GM21717 (cell line): ENCODE measurements around the gene WDR3.

Experiments used
- ATAC-seq: cut with Tn5 transposase; IDR thresholded peaks from one replicate; pipeline ENCODE4 v1.9.1; 2021; ENCODE audit warnings: mild to moderate bottlenecking, moderate library complexity; ENCODE audit not compliant: unreplicated experiment

WDR3 gene

GRCh38 chr1:117942293-117942692 is 12.8 kb downstream of the WDR3 start:
- ATAC-seq = no peak

- ATAC-seq = no peak
These were observed 22.8 kb downstream of the WDR3 start for GRCh38 chr1:117952386-117952785.

GRCh38 chr1:117959364-117959763 is 29.8 kb downstream of the WDR3 start:
- ATAC-seq = no peak

- ATAC-seq = no peak
These were observed 34.9 kb downstream of the WDR3 start for GRCh38 chr1:117964290-117965038.

GRCh38 chr1:117967477-117967876 is 37.9 kb downstream of the WDR3 start:
- no peak for ATAC-seq

GRCh38 chr1:117967881-117968280 is 38.3 kb downstream of the WDR3 start:
- ATAC-seq = no peak

- ATAC-seq = no peak
These were observed 40.7 kb downstream of the WDR3 start for GRCh38 chr1:117970252-117970651.

- ATAC-seq = no peak
These were observed 42.2 kb downstream of the WDR3 start for GRCh38 chr1:117971777-117972176.

GRCh38 chr1:117976381-117976780 is 46.8 kb downstream of the WDR3 start:
- ATAC-seq = no peak

- no peak for ATAC-seq
These were observed 52.1 kb downstream of the WDR3 start for GRCh38 chr1:117981455-117982192.

GRCh38 chr1:117985239-117985638 is 55.7 kb downstream of the WDR3 start:
- no peak for ATAC-seq

GRCh38 chr1:117985973-117986372 is 56.4 kb downstream of the WDR3 start:
- ATAC-seq = peak; percentile 61

GRCh38 chr1:118004312-118004711 is 74.8 kb downstream of the WDR3 start:
- ATAC-seq = no peak

GRCh38 chr1:118007391-118007790 is 77.9 kb downstream of the WDR3 start:
- ATAC-seq = no peak

GRCh38 chr1:118008011-118008410 is 78.5 kb downstream of the WDR3 start:
- ATAC-seq = no peak

GRCh38 chr1:118012515-118013124 is 83.1 kb downstream of the WDR3 start:
- ATAC-seq = no peak

GRCh38 chr1:118013336-118013735 is 83.8 kb downstream of the WDR3 start:
- no peak for ATAC-seq

- no peak for ATAC-seq
These were observed 84.4 kb downstream of the WDR3 start for GRCh38 chr1:118013938-118014337.
